ENCODE data around the gene SPATA1.

The SPATA1 gene

DNA sequence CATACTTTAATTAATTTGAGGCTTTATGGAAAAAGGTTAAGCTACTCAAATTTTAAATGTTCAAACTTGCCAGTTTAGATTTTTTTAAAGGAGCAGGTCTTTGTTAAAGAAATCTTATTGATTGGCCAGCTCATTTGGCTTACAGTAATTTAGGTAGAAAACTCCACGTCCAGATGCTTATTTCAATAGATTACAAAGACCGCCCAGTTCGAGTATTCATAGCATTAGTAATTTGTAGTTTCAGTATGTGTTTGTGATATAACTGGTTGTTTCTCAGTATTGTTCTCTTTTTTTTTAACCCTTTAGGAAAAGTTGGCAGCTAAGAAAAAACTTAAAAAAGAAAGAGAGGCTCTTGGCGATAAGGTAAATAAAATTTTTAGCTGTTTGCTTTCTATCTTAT lies 25.5 kb upstream of the SPATA1 start:
- DNase-seq (ENCODE audit: extremely low read depth, low read depth): no peak
- TF ChIP-seq, protein P1, sequence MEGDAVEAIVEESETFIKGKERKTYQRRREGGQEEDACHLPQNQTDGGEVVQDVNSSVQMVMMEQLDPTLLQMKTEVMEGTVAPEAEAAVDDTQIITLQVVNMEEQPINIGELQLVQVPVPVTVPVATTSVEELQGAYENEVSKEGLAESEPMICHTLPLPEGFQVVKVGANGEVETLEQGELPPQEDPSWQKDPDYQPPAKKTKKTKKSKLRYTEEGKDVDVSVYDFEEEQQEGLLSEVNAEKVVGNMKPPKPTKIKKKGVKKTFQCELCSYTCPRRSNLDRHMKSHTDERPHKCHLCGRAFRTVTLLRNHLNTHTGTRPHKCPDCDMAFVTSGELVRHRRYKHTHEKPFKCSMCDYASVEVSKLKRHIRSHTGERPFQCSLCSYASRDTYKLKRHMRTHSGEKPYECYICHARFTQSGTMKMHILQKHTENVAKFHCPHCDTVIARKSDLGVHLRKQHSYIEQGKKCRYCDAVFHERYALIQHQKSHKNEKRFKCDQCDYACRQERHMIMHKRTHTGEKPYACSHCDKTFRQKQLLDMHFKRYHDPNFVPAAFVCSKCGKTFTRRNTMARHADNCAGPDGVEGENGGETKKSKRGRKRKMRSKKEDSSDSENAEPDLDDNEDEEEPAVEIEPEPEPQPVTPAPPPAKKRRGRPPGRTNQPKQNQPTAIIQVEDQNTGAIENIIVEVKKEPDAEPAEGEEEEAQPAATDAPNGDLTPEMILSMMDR (IDR thresholded peaks at IDR 0.05; ENCODE audit: low read depth, low read length): no peak

DNA sequence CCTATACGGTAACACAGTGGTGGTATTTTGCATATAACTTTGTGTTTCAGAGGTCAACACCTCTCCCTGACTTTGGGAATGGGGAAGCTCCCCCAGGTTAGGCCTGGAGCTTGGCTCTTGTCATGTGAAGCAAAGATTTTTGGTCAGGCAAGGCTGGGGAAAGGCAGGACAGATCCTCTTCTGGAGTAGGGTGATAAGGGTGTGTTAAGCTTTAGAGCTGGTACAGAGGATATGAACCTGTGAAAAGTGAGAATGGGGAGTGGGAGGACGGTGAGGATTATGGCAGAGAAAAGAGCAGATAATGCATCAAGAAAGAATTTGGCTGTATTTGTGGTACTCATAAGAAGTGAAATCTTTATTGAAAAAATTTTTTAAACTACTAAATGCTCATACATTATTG lies 24.9 kb upstream of the SPATA1 start:
- TF ChIP-seq, protein P1 (IDR thresholded peaks at IDR 0.05; ENCODE audit: low read depth, low read length): no peak
- DNase-seq (ENCODE audit: extremely low read depth, low read depth): no peak

- TF ChIP-seq, protein P1 (IDR thresholded peaks at IDR 0.05; ENCODE audit: low read depth, low read length): no peak
- DNase-seq (ENCODE audit: extremely low read depth, low read depth): no peak
These were observed 18.1 kb upstream of the SPATA1 start for GRCh38 chr1:84488107-84488506.

GRCh38 chr1:84489766-84490165 lies 16.4 kb upstream of the SPATA1 start:
- no peak for DNase-seq (ENCODE audit: extremely low read depth, low read depth)
- TF ChIP-seq, protein P1 (IDR thresholded peaks at IDR 0.05; ENCODE audit: low read depth, low read length): no peak

DNA sequence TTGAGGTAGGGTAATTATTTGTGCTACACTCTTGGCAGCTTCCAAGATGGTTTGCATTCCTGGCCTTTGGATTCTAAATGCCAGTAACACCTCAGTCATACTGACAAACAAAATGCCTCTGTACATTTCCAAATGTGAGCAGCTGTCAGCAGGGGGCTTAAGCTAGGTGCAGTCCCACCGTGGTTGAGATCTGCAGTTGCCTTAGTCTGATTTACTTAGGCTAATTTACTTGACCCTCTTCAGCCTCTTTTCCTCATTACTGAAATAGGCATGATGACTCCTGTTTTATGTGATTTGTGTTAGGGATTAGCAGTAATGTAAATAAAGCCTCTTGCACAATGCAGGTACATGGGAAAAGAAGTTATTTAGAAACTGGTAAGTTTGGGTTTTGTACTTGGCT lies 13.5 kb upstream of the SPATA1 start:
- TF ChIP-seq, protein P1 (IDR thresholded peaks at IDR 0.05; ENCODE audit: low read depth, low read length): no peak
- DNase-seq (ENCODE audit: extremely low read depth, low read depth): no peak

DNA sequence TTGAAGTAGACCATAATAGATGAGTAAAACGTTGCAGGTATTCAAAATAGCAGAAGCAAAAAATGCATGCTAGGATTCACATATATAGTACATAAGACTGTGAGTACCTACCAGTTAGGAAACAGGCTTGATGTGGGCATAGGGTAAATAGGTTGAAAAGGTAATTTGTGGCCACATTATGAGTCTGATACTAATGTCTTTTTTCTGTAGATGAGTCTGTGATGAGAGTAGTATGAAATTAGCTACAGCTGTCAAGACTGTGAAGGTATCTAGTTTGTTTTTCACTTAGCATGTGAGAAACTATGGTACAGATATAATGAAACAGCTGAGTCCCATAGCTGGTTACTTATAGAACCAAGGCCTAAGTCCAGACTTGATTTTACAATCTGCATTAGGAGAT lies 12.4 kb upstream of the SPATA1 start:
- TF ChIP-seq, protein P1 (IDR thresholded peaks at IDR 0.05; ENCODE audit: low read depth, low read length): no peak
- no peak for DNase-seq (ENCODE audit: extremely low read depth, low read depth)

GRCh38 chr1:84496498-84496897 lies 9.7 kb upstream of the SPATA1 start:
- TF ChIP-seq, protein P1 (IDR thresholded peaks at IDR 0.05; ENCODE audit: low read depth, low read length): no peak
- DNase-seq (ENCODE audit: extremely low read depth, low read depth): no peak

Measured in AG09319 (cell line).